HEK293 (cell line): ENCODE data around the gene NDUFS7.

Experiments used
- CTCF ChIA-PET: fragments of 350-600 bp; formaldehyde crosslinking; extraction: SDS; loops from one replicate; lab custom pipeline; 2021; ENCODE audit warnings: antibody characterized with exemption; lab: Yijun Ruan, JAX
- POLR2A ChIA-PET: fragments of 300-600 bp; formaldehyde crosslinking; extraction: SDS; loops from one replicate; lab custom pipeline; 2020; ENCODE audit warnings: antibody characterized with exemption, inconsistent platforms; lab: Yijun Ruan, JAX
- H3K27ac ChIP-seq: fragments of 200-500 bp; sonication (Bioruptor generic); 2 replicates; pipeline ENCODE4 v1.5.1; 2014; ENCODE audit warnings: low read depth, low read length, control low read depth, inconsistent platforms; ENCODE audit errors: extremely low read depth
- H3K36me3 ChIP-seq, 2 experiments: fragments of 200-500 bp in 1 of 2; sonication (Bioruptor generic) in 1 of 2; 1 replicate in 1 of 2; 2 replicates in 1 of 2; pipeline ENCODE4 v1.5.1; 2014 to 2017; ENCODE audit warnings: inconsistent platforms in 2 of 2, low read length in 2 of 2; ENCODE audit not compliant: control insufficient read depth in 2 of 2, insufficient read depth in 1 of 2
- H3K4me1 ChIP-seq: fragments of 200-500 bp; sonication (Bioruptor generic); 2 replicates; pipeline ENCODE4 v1.5.1; 2014; ENCODE audit warnings: mild to moderate bottlenecking, low read length, inconsistent platforms; ENCODE audit not compliant: control insufficient read depth, insufficient read depth
- H3K4me3 ChIP-seq: 2 replicates; pipeline ENCODE4 v1.5.1; 2011; ENCODE audit warnings: low read depth, mild to moderate bottlenecking, control low read depth, low read length, moderate library complexity
- H3K9me3 ChIP-seq: fragments of 200-500 bp; sonication (Bioruptor generic); 2 replicates; pipeline ENCODE4 v1.5.1; 2014; ENCODE audit warnings: low read depth, low read length, inconsistent platforms; ENCODE audit not compliant: control insufficient read depth, insufficient read depth
- GLIS1 ChIP-seq: fragments of 450-650 bp; formaldehyde crosslinking; IDR thresholded peaks from 2 replicates; pipeline ENCODE4 v1.5.1; 2016; ENCODE audit warnings: missing biosample characterization, missing genetic modification characterization
- GLIS2 ChIP-seq: fragments of 450-650 bp; formaldehyde crosslinking; IDR thresholded peaks from 2 replicates; pipeline ENCODE4 v1.5.1; 2016; ENCODE audit warnings: missing biosample characterization, missing genetic modification characterization
- HOXA7 ChIP-seq: sonication (generic); formaldehyde crosslinking; IDR thresholded peaks from 2 replicates; pipeline ENCODE4 v1.8.1; 2022; ENCODE audit warnings: missing genetic modification reagents, borderline replicate concordance
- SP7 ChIP-seq: fragments of 450-650 bp; formaldehyde crosslinking; IDR thresholded peaks from 2 replicates; pipeline ENCODE4 v1.5.1; 2016; ENCODE audit warnings: missing biosample characterization, missing genetic modification characterization
- ZBTB21 ChIP-seq: fragments of 450-650 bp; formaldehyde crosslinking; IDR thresholded peaks from 2 replicates; pipeline ENCODE4 v1.5.1; 2017; ENCODE audit warnings: missing biosample characterization, missing genetic modification characterization
- ZIC2 ChIP-seq: fragments of 450-650 bp; formaldehyde crosslinking; IDR thresholded peaks from 2 replicates; pipeline ENCODE4 v1.5.1; 2016; ENCODE audit warnings: missing biosample characterization, missing genetic modification characterization
- ZNF335 ChIP-seq: fragments of 450-650 bp; formaldehyde crosslinking; conservative IDR thresholded peaks from 2 replicates; pipeline ENCODE4 v1.5.1; 2016; ENCODE audit warnings: missing biosample characterization, missing genetic modification characterization
- ZNF391 ChIP-seq: fragments of 450-650 bp; formaldehyde crosslinking; IDR thresholded peaks from 2 replicates; pipeline ENCODE4 v1.5.1; 2016; ENCODE audit warnings: low read depth, missing biosample characterization, missing genetic modification characterization, borderline replicate concordance
- ZNF521 ChIP-seq: fragments of 450-650 bp; formaldehyde crosslinking; IDR thresholded peaks from 2 replicates; pipeline ENCODE4 v1.5.1; 2017; ENCODE audit warnings: missing biosample characterization, mild to moderate bottlenecking, missing genetic modification characterization
- ZNF600 ChIP-seq: fragments of 450-650 bp; formaldehyde crosslinking; IDR thresholded peaks from 2 replicates; pipeline ENCODE4 v1.5.1; 2016; ENCODE audit warnings: missing biosample characterization, missing genetic modification characterization
- ZXDB ChIP-seq: fragments of 450-650 bp; formaldehyde crosslinking; IDR thresholded peaks from 2 replicates; pipeline ENCODE4 v1.5.1; 2016; ENCODE audit warnings: missing biosample characterization, missing genetic modification characterization
- TF ChIP-seq, protein P1 (sequence below): fragments of 450-650 bp; formaldehyde crosslinking; IDR thresholded peaks from 2 replicates; pipeline ENCODE4 v1.5.1; 2016; ENCODE audit warnings: missing biosample characterization, missing genetic modification characterization
- TF ChIP-seq, protein P2 (sequence below): fragments of 450-650 bp; formaldehyde crosslinking; IDR thresholded peaks from 2 replicates; pipeline ENCODE4 v1.5.1; 2016; ENCODE audit warnings: missing biosample characterization, missing genetic modification characterization
- TF ChIP-seq, protein P3 (sequence below): fragments of 450-650 bp; formaldehyde crosslinking; IDR thresholded peaks from 2 replicates; pipeline ENCODE4 v1.5.1; 2016; ENCODE audit warnings: missing biosample characterization, missing genetic modification characterization, borderline replicate concordance
- TF ChIP-seq, protein P4 (sequence below): fragments of 450-650 bp; formaldehyde crosslinking; IDR thresholded peaks from 2 replicates; pipeline ENCODE4 v1.5.1; 2016; ENCODE audit warnings: missing biosample characterization, missing genetic modification characterization

Gene NDUFS7

GRCh38 chr19:1408300-1409203 is 24.8 kb downstream of the NDUFS7 start (continued):
- peak; percentile 39 for TF ChIP-seq ZNF335 (tag by site-specific recombination)
- TF ChIP-seq, all 188 proteins: peak for 22

DNA sequence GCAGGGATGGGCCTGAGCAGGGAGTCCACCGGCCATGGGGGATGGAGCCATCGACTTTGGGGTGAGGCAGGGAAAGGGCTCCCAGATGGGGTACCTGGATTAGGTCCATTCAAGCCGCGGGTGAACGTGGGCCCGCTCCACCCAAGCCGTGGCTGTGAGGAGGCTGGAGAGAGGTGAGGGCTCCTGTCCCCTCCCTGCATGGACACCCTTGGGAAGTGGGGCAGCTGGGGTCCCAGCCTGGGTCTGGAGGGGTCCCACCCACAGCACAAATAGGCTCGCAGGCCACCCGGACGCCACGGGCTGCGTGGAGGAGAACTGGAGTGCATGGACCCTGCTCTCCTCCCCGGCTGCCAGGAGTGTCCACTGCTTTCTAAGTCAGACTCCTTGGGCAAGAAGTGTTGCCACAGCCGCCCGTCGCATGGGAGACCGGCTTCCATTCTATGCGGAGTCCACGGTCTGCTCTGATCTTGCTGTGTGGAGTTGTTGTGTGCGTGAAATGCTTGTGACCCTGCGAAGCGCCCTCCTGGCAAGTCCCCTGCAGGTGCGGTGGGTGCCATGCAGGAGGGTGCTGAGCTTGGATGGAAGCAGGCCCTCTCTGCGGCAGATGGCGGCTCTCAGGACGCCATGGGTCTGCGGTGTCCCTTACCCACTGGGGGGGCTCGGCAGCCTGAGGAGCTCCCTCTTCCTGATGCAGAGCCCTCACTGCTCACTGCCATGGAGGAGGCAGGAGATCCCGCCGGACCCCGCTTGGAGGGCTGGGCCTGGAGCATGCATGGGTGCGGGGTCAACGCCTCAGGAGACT is 25.7 kb downstream of the NDUFS7 start:
- Histone ChIP-seq H3K27ac (peak overlapping the region; percentile 98), H3K4me3 (peak overlapping the region; percentile 85), H3K4me1 (peaks cover 9% of the 10 kb centered on the region), H3K9me3 (no peaks in the 10 kb centered on the region), H3K36me3 (peaks cover 7 to 51% of the 10 kb centered on the region in 2 experiments; a peak in 2 of 3 replicates)
- POLR2A ChIA-PET = interaction anchor here (0.6 to 1.4 kb wide), 7 partner anchors 10 to 424 kb away, joined by 3 to 5 read pairs (median 3); partner anchors contain the start of gene CIRBP
- no peak for TF ChIP-seq SP7 (tag by site-specific recombination)
- TF ChIP-seq ZNF600 (tag by site-specific recombination) = 0 out of 2 replicates have a peak, but pooled peaks have one; percentile 22
- TF ChIP-seq, protein P1, sequence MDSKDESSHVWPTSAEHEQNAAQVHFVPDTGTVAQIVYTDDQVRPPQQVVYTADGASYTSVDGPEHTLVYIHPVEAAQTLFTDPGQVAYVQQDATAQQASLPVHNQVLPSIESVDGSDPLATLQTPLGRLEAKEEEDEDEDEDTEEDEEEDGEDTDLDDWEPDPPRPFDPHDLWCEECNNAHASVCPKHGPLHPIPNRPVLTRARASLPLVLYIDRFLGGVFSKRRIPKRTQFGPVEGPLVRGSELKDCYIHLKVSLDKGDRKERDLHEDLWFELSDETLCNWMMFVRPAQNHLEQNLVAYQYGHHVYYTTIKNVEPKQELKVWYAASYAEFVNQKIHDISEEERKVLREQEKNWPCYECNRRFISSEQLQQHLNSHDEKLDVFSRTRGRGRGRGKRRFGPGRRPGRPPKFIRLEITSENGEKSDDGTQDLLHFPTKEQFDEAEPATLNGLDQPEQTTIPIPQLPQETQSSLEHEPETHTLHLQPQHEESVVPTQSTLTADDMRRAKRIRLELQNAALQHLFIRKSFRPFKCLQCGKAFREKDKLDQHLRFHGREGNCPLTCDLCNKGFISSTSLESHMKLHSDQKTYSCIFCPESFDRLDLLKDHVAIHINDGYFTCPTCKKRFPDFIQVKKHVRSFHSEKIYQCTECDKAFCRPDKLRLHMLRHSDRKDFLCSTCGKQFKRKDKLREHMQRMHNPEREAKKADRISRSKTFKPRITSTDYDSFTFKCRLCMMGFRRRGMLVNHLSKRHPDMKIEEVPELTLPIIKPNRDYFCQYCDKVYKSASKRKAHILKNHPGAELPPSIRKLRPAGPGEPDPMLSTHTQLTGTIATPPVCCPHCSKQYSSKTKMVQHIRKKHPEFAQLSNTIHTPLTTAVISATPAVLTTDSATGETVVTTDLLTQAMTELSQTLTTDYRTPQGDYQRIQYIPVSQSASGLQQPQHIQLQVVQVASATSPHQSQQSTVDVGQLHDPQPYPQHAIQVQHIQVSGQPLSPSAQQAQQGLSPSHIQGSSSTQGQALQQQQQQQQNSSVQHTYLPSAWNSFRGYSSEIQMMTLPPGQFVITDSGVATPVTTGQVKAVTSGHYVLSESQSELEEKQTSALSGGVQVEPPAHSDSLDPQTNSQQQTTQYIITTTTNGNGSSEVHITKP (tag by site-specific recombination) = peak; percentile 37; the same call in 1 of the 2 replicates
- TF ChIP-seq, protein P2, sequence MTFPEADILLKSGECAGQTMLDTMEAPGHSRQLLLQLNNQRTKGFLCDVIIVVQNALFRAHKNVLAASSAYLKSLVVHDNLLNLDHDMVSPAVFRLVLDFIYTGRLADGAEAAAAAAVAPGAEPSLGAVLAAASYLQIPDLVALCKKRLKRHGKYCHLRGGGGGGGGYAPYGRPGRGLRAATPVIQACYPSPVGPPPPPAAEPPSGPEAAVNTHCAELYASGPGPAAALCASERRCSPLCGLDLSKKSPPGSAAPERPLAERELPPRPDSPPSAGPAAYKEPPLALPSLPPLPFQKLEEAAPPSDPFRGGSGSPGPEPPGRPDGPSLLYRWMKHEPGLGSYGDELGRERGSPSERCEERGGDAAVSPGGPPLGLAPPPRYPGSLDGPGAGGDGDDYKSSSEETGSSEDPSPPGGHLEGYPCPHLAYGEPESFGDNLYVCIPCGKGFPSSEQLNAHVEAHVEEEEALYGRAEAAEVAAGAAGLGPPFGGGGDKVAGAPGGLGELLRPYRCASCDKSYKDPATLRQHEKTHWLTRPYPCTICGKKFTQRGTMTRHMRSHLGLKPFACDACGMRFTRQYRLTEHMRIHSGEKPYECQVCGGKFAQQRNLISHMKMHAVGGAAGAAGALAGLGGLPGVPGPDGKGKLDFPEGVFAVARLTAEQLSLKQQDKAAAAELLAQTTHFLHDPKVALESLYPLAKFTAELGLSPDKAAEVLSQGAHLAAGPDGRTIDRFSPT (tag by site-specific recombination) = peak; percentile 17; the same call in 1 of the 2 replicates
- TF ChIP-seq ZNF335 (tag by site-specific recombination) = no peak
- peak; percentile 86 for TF ChIP-seq ZIC2 (tag by site-specific recombination)
- TF ChIP-seq ZXDB (tag by site-specific recombination) = 0 out of 2 replicates have a peak, but pooled peaks have one; percentile 1
- no peak for TF ChIP-seq HOXA7 (CRISPR knock-in tag)
- TF ChIP-seq, protein P3, sequence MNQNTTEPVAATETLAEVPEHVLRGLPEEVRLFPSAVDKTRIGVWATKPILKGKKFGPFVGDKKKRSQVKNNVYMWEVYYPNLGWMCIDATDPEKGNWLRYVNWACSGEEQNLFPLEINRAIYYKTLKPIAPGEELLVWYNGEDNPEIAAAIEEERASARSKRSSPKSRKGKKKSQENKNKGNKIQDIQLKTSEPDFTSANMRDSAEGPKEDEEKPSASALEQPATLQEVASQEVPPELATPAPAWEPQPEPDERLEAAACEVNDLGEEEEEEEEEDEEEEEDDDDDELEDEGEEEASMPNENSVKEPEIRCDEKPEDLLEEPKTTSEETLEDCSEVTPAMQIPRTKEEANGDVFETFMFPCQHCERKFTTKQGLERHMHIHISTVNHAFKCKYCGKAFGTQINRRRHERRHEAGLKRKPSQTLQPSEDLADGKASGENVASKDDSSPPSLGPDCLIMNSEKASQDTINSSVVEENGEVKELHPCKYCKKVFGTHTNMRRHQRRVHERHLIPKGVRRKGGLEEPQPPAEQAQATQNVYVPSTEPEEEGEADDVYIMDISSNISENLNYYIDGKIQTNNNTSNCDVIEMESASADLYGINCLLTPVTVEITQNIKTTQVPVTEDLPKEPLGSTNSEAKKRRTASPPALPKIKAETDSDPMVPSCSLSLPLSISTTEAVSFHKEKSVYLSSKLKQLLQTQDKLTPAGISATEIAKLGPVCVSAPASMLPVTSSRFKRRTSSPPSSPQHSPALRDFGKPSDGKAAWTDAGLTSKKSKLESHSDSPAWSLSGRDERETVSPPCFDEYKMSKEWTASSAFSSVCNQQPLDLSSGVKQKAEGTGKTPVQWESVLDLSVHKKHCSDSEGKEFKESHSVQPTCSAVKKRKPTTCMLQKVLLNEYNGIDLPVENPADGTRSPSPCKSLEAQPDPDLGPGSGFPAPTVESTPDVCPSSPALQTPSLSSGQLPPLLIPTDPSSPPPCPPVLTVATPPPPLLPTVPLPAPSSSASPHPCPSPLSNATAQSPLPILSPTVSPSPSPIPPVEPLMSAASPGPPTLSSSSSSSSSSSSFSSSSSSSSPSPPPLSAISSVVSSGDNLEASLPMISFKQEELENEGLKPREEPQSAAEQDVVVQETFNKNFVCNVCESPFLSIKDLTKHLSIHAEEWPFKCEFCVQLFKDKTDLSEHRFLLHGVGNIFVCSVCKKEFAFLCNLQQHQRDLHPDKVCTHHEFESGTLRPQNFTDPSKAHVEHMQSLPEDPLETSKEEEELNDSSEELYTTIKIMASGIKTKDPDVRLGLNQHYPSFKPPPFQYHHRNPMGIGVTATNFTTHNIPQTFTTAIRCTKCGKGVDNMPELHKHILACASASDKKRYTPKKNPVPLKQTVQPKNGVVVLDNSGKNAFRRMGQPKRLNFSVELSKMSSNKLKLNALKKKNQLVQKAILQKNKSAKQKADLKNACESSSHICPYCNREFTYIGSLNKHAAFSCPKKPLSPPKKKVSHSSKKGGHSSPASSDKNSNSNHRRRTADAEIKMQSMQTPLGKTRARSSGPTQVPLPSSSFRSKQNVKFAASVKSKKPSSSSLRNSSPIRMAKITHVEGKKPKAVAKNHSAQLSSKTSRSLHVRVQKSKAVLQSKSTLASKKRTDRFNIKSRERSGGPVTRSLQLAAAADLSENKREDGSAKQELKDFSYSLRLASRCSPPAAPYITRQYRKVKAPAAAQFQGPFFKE (tag by site-specific recombination) = 0 out of 2 replicates have a peak, but pooled peaks have one; percentile 21
- 0 out of 2 replicates have a peak, but pooled peaks have one; percentile 17 for TF ChIP-seq ZNF391 (tag by site-specific recombination)
- TF ChIP-seq, protein P4, sequence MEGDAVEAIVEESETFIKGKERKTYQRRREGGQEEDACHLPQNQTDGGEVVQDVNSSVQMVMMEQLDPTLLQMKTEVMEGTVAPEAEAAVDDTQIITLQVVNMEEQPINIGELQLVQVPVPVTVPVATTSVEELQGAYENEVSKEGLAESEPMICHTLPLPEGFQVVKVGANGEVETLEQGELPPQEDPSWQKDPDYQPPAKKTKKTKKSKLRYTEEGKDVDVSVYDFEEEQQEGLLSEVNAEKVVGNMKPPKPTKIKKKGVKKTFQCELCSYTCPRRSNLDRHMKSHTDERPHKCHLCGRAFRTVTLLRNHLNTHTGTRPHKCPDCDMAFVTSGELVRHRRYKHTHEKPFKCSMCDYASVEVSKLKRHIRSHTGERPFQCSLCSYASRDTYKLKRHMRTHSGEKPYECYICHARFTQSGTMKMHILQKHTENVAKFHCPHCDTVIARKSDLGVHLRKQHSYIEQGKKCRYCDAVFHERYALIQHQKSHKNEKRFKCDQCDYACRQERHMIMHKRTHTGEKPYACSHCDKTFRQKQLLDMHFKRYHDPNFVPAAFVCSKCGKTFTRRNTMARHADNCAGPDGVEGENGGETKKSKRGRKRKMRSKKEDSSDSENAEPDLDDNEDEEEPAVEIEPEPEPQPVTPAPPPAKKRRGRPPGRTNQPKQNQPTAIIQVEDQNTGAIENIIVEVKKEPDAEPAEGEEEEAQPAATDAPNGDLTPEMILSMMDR (tag by site-specific recombination) = peak; percentile 64; the same call in 1 of the 2 replicates
- peak; percentile 69 for TF ChIP-seq GLIS2 (tag by site-specific recombination)
- no peak for TF ChIP-seq ZBTB21 (tag by site-specific recombination)
- TF ChIP-seq GLIS1 (tag by site-specific recombination) = peak; percentile 45; the same call in 1 of the 2 replicates
- TF ChIP-seq ZNF521 (tag by site-specific recombination) = no peak
- CTCF ChIA-PET = interaction anchor here (0.6 to 1.0 kb wide), 2 partner anchors 25 to 28 kb away, joined by 3 to 5 read pairs; no protein-coding TSS in a partner anchor
